ENCODE data around the gene ZFR2.

The ZFR2 gene

DNA sequence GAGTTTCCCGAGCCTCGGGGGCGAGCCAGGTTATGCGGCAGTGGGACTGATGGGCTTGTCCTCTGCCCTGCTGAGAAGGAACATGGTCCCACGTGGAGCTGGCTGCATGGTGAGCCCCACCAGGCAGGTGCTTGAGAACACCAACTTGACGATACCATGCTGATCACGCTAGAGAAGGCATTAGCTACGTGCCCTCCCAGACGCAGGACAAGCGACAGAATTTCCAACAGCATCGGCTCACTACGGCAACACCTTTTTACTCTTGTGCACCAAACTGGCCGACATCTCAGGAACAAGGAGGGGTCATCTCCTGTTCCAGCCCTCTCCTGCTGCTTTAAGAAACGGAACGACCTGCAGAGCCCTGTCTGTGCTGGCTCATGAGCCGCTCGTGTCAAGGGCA lies 8.3 kb downstream of the ZFR2 start:
- TF ChIP-seq POU6F1 (CRISPR knock-in tag; IDR thresholded peaks at IDR 0.05; ENCODE audit: borderline replicate concordance, low read depth) (no peak), CSDC2 (CRISPR knock-in tag; IDR thresholded peaks at IDR 0.05) (no peak), TOX (CRISPR knock-in tag; IDR thresholded peaks at IDR 0.05; ENCODE audit: borderline replicate concordance) (no peak), PPARA (CRISPR knock-in tag; IDR thresholded peaks at IDR 0.05; ENCODE audit: borderline replicate concordance) (no peak), ZNF70 (CRISPR knock-in tag; IDR thresholded peaks at IDR 0.05) (no peak), ZC3H10 (CRISPR knock-in tag; IDR thresholded peaks at IDR 0.05) (no peak), OSR1 (CRISPR knock-in tag; IDR thresholded peaks at IDR 0.05) (no peak), ARNTL (CRISPR knock-in tag; IDR thresholded peaks at IDR 0.05; ENCODE audit: borderline replicate concordance, low read depth) (no peak), CSRNP3 (CRISPR knock-in tag; IDR thresholded peaks at IDR 0.05) (no peak), TSHZ2 (CRISPR knock-in tag; IDR thresholded peaks at IDR 0.05) (no peak), SNAI2 (CRISPR knock-in tag; IDR thresholded peaks at IDR 0.05) (no peak), RARB (CRISPR knock-in tag; IDR thresholded peaks at IDR 0.05) (no peak), BACH2 (CRISPR knock-in tag; IDR thresholded peaks at IDR 0.05; ENCODE audit: borderline replicate concordance) (no peak), PATZ1 (CRISPR knock-in tag; IDR thresholded peaks at IDR 0.05; ENCODE audit: borderline replicate concordance) (no peak), ZNF8 (CRISPR knock-in tag; IDR thresholded peaks at IDR 0.05) (no peak), ZFP3 (CRISPR knock-in tag; IDR thresholded peaks at IDR 0.05) (no peak), TCF4 (CRISPR knock-in tag; IDR thresholded peaks at IDR 0.05; ENCODE audit: borderline replicate concordance) (no peak)
- no peak for ATAC-seq

DNA sequence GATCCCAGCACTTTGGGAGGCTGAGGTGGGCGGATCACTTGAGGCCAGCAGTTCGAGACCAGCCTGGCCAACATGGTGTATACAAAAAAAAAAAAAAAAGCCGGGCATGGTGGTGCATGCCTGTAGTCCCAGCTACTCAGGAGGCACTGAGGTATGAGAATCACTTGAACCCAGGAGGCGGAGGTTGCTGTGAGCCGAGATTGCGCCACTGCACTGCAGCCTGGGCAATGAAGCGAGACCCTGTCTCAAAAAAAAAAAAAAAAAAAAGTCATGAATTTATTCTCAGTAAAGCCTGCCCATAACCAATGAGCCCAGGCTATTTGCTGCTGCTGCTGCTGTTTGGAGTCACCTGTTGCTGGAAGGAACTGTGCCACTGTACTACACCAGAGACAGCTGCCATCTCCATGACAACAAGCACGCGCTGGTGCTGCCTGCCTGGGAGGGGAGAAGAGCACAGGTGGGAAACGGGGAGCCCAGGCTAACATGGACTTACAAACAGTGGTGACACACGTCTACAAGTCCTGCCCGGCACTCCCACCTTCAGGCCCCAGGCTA lies 11.3 kb downstream of the ZFR2 start:
- TF ChIP-seq TOX (CRISPR knock-in tag; IDR thresholded peaks at IDR 0.05; ENCODE audit: borderline replicate concordance), result no peak
- TF ChIP-seq SNAI2 (CRISPR knock-in tag; IDR thresholded peaks at IDR 0.05), result no peak
- TF ChIP-seq POU6F1 (CRISPR knock-in tag; IDR thresholded peaks at IDR 0.05; ENCODE audit: borderline replicate concordance, low read depth), result no peak
- no peak for ATAC-seq

DNA sequence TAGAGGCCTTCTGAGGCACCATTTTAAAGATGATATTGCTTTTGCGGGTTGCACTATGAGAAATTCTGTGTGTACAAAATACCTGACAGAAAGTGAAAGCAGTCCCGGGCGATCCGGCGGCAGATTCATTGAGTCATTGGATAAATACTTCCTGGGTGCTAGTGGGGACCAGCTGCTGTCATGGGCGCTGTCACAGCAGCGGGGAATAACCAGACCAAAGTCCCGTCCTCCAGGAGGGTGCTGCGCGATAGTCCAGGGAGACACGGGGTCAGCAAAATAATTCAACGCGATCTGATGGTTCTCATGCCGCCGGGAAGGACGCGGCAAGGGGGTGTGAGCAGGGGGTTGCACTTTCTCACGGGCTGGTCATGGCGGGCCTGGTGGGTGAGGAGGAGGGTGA lies 13.5 kb downstream of the ZFR2 start:
- TF ChIP-seq POU6F1 (CRISPR knock-in tag; IDR thresholded peaks at IDR 0.05; ENCODE audit: borderline replicate concordance, low read depth) (no peak), OSR1 (CRISPR knock-in tag; IDR thresholded peaks at IDR 0.05) (no peak), GLIS3 (CRISPR knock-in tag; IDR thresholded peaks at IDR 0.05) (no peak), SNAI2 (CRISPR knock-in tag; IDR thresholded peaks at IDR 0.05) (no peak), ZC3H10 (CRISPR knock-in tag; IDR thresholded peaks at IDR 0.05) (no peak), ARNTL (CRISPR knock-in tag; IDR thresholded peaks at IDR 0.05; ENCODE audit: borderline replicate concordance, low read depth) (no peak), ZFP30 (CRISPR knock-in tag; IDR thresholded peaks at IDR 0.05) (no peak)
- no peak for ATAC-seq

Data from SK-N-SH treated with all-trans-retinoic acid at 6 μM for 48 hours (cell line).